Dedifferentiated amniotic fluid mesenchymal stem cell (primary cell): ENCODE data around the gene FBXW5.

Experiments
- DNase-seq: peaks from one replicate; pipeline ENCODE4 v3.0.0-alpha.2; 2016; ENCODE audit errors: extremely low spot score

The FBXW5 gene

GRCh38 chr9:136934277-136934676 lies 10.3 kb downstream of the FBXW5 start:
- no peak for DNase-seq

- no peak for DNase-seq
These were observed 12.9 kb downstream of the FBXW5 start for GRCh38 chr9:136931611-136932130.

- no peak for DNase-seq
These were observed 14.5 kb downstream of the FBXW5 start for GRCh38 chr9:136930014-136930413.

- DNase-seq, result no peak
These were observed 15.9 kb downstream of the FBXW5 start for GRCh38 chr9:136928591-136928990.

GRCh38 chr9:136927343-136928271 lies 16.9 kb downstream of the FBXW5 start:
- no peak for DNase-seq

- no peak for DNase-seq
These were observed 17.8 kb downstream of the FBXW5 start for GRCh38 chr9:136926749-136927148.

GRCh38 chr9:136926154-136926704 lies 18.3 kb downstream of the FBXW5 start:
- no peak for DNase-seq

GRCh38 chr9:136925414-136926153 lies 19.0 kb downstream of the FBXW5 start:
- DNase-seq, result no peak

- no peak for DNase-seq
These were observed 20.7 kb downstream of the FBXW5 start for GRCh38 chr9:136923881-136924280.

GRCh38 chr9:136922540-136922939 lies 22.0 kb downstream of the FBXW5 start:
- no peak for DNase-seq

GRCh38 chr9:136921718-136922117 lies 22.8 kb downstream of the FBXW5 start:
- DNase-seq, result no peak

GRCh38 chr9:136921307-136921706 lies 23.2 kb downstream of the FBXW5 start:
- no peak for DNase-seq

- DNase-seq, result no peak
These were observed 23.8 kb downstream of the FBXW5 start for GRCh38 chr9:136920734-136921231.

- no peak for DNase-seq
These were observed 24.5 kb downstream of the FBXW5 start for GRCh38 chr9:136920069-136920468.

- DNase-seq, result no peak
These were observed 26.6 kb downstream of the FBXW5 start for GRCh38 chr9:136917902-136918301.

GRCh38 chr9:136916330-136917184 lies 28.0 kb downstream of the FBXW5 start:
- DNase-seq, result no peak

GRCh38 chr9:136915632-136916329 lies 28.8 kb downstream of the FBXW5 start:
- no peak for DNase-seq

- DNase-seq, result no peak
These were observed 30.7 kb downstream of the FBXW5 start for GRCh38 chr9:136913701-136914438.

- DNase-seq, result no peak
These were observed 33.7 kb downstream of the FBXW5 start for GRCh38 chr9:136910901-136911245.
